A549 (cell line): ENCODE data around the gene ATP10B. TPM values are rescaled to one million over a fixed set of nuclear protein-coding genes. Genes with fewer than 3 reads are reported as not detected.

Experiments used
- ATAC-seq, 2 experiments: fragments of 200-7000 bp in 1 of 2; fragments of >200 bp in 1 of 2; cut with Nextera tagmentation in 1 of 2; cut with Tn5 transposase in 1 of 2; 3 replicates each; pipeline versions ENCODE4 v1.8.0 to v1.9.1; 2018 to 2020; ENCODE audit warnings: mild to moderate bottlenecking in 1 of 2, moderate library complexity in 1 of 2
- CTCF ChIA-PET: fragments of 300-600 bp; sonication (Branson Sonifier 250); formaldehyde crosslinking; extraction: SDS; loops from one replicate; lab custom pipeline; 2021; ENCODE audit warnings: antibody characterized with exemption, inconsistent platforms; lab: Yijun Ruan, JAX
- POLR2A ChIA-PET: fragments of 350-600 bp; formaldehyde crosslinking; extraction: SDS; loops from one replicate; lab custom pipeline; 2021; ENCODE audit warnings: antibody characterized with exemption, inconsistent platforms; lab: Yijun Ruan, JAX
- DNase-seq, 2 experiments: peaks; one replicate each; pipeline versions ENCODE4 v3.0.0 to v3.0.0-alpha.2; 2011 to 2016; ENCODE audit warnings: low read depth in 1 of 2, low spot score in 1 of 2
- FAIRE-seq: peaks from 2 replicates; lab custom pipeline; 2011; peaks lifted over from hg19 to GRCh38; lab: Jason Lieb, UNC
- H3K27ac ChIP-seq, 2 experiments: fragments of >200 bp; sonication (Bioruptor Twin); formaldehyde crosslinking; 3 replicates each; pipeline ENCODE4 v1.5.1; 2016 to 2017
- H3K4me1 ChIP-seq: fragments of >200 bp; sonication (Bioruptor Twin); formaldehyde crosslinking; 3 replicates; pipeline ENCODE4 v1.6.1; 2016
- H3K4me2 ChIP-seq: fragments of >200 bp; sonication (Bioruptor Twin); formaldehyde crosslinking; 3 replicates; pipeline ENCODE4 v1.6.1; 2016
- H3K4me3 ChIP-seq: fragments of >200 bp; sonication (Bioruptor Twin); formaldehyde crosslinking; 3 replicates; pipeline ENCODE4 v1.5.1; 2016
- H3K9me3 ChIP-seq: fragments of >200 bp; sonication (Bioruptor Twin); formaldehyde crosslinking; 3 replicates; pipeline ENCODE4 v1.6.1; 2016
- ATOH8 ChIP-seq: fragments of 250-450 bp; sonication (Bioruptor Pico); IDR thresholded peaks from 2 replicates; pipeline ENCODE4 v1.5.0; 2020; ENCODE audit warnings: low read depth, mild to moderate bottlenecking, moderate library complexity
- BCL3 ChIP-seq: fragments of >200 bp; sonication (Bioruptor Twin); formaldehyde crosslinking; IDR thresholded peaks from 3 replicates; pipeline ENCODE4 v1.6.1; 2016
- BHLHE40 ChIP-seq: IDR thresholded peaks from 2 replicates; pipeline ENCODE4 v1.6.1; 2012; ENCODE audit warnings: low read depth, low read length, inconsistent platforms
- CBX8 ChIP-seq: fragments of 200-600 bp; sonication (generic); IDR thresholded peaks from 2 replicates; pipeline ENCODE4 v1.6.1; 2016
- CTCF ChIP-seq: fragments of >200 bp; sonication (Bioruptor Twin); formaldehyde crosslinking; IDR thresholded peaks from 3 replicates; pipeline ENCODE4 v1.5.1; 2016
- ELK1 ChIP-seq: fragments of 150-350 bp; IDR thresholded peaks from 2 replicates; pipeline ENCODE4 v1.6.1; 2014; ENCODE audit warnings: low read depth, mild to moderate bottlenecking, low read length
- ESRRA ChIP-seq: fragments of 150-350 bp; IDR thresholded peaks from 2 replicates; pipeline ENCODE4 v1.6.1; 2014; ENCODE audit warnings: mild to moderate bottlenecking, low read length, borderline replicate concordance
- FOSB ChIP-seq: fragments of 250-450 bp; sonication (Bioruptor Pico); IDR thresholded peaks from 2 replicates; pipeline ENCODE4 v1.5.0; 2020; ENCODE audit warnings: mild to moderate bottlenecking, moderate library complexity
- HEYL ChIP-seq: fragments of 250-450 bp; sonication (Bioruptor Pico); IDR thresholded peaks from 2 replicates; pipeline ENCODE4 v1.8.0; 2021; ENCODE audit warnings: mild to moderate bottlenecking, moderate library complexity
- HMGXB4 ChIP-seq: fragments of 250-450 bp; sonication (Bioruptor Pico); IDR thresholded peaks from 2 replicates; pipeline ENCODE4 v1.5.0; 2021; ENCODE audit warnings: mild to moderate bottlenecking, moderate library complexity, borderline replicate concordance
- HOXA7 ChIP-seq: fragments of 250-450 bp; sonication (Bioruptor Pico); IDR thresholded peaks from 2 replicates; pipeline ENCODE4 v1.5.0; 2020; ENCODE audit warnings: mild to moderate bottlenecking, moderate library complexity
- HOXB13 ChIP-seq: fragments of 250-450 bp; sonication (Bioruptor Pico); IDR thresholded peaks from 2 replicates; pipeline ENCODE4 v1.5.0; 2020; ENCODE audit warnings: low read depth, mild to moderate bottlenecking, moderate library complexity
- HOXB5 ChIP-seq: fragments of 250-450 bp; sonication (Bioruptor Pico); IDR thresholded peaks from 2 replicates; pipeline ENCODE4 v1.5.0; 2020; ENCODE audit warnings: mild to moderate bottlenecking, moderate library complexity
- JUN ChIP-seq, 2 experiments: fragments of >200 bp; sonication (Bioruptor Twin); formaldehyde crosslinking; IDR thresholded peaks; 2 replicates in 1 of 2; 3 replicates in 1 of 2; pipeline ENCODE4 v1.6.1; 2016 to 2017
- KDM1A ChIP-seq: fragments of 200-600 bp; sonication (generic); IDR thresholded peaks from 2 replicates; pipeline ENCODE4 v1.6.1; 2016; ENCODE audit warnings: low read depth, mild to moderate bottlenecking
- MAX ChIP-seq: IDR thresholded peaks from 2 replicates; pipeline ENCODE4 v1.6.1; 2012
- MAZ ChIP-seq: fragments of 150-350 bp; IDR thresholded peaks from 2 replicates; pipeline ENCODE4 v1.6.1; 2014; ENCODE audit warnings: antibody characterized with exemption, low read depth, low read length, borderline replicate concordance
- NPAS2 ChIP-seq: fragments of 250-450 bp; sonication (Bioruptor Pico); IDR thresholded peaks from 2 replicates; pipeline ENCODE4 v1.8.0; 2022; ENCODE audit warnings: mild to moderate bottlenecking, moderate library complexity, borderline replicate concordance
- PBX3 ChIP-seq: IDR thresholded peaks from 2 replicates; pipeline ENCODE4 v1.6.1; 2012
- POLR2A ChIP-seq: IDR thresholded peaks from 2 replicates; pipeline ENCODE4 v1.6.1; 2012; ENCODE audit warnings: mild to moderate bottlenecking, low read length
- RAD21 ChIP-seq, 2 experiments: fragments of >200 bp in 1 of 2; sonication (Bioruptor Twin) in 1 of 2; formaldehyde crosslinking in 1 of 2; IDR thresholded peaks in 1 of 2; conservative IDR thresholded peaks in 1 of 2; 2 replicates in 1 of 2; 3 replicates in 1 of 2; pipeline ENCODE4 v1.6.1; 2012 to 2018; ENCODE audit warnings: inconsistent platforms in 1 of 2
- RFX5 ChIP-seq: fragments of 450-650 bp; IDR thresholded peaks from 2 replicates; pipeline ENCODE4 v1.7.1; 2014; ENCODE audit warnings: antibody characterized with exemption, mild to moderate bottlenecking, moderate library complexity
- SMC3 ChIP-seq: fragments of >200 bp; sonication (Bioruptor Twin); formaldehyde crosslinking; IDR thresholded peaks from 3 replicates; pipeline ENCODE4 v1.6.1; 2018; ENCODE audit warnings: inconsistent platforms
- ZFP36 ChIP-seq: fragments of 450-650 bp; IDR thresholded peaks from 2 replicates; pipeline ENCODE4 v1.6.1; 2014; ENCODE audit warnings: borderline replicate concordance; ENCODE audit not compliant: partially characterized antibody
- WGBS: methylation state at CpG from one replicate; pipeline ENCODE4 v1.1.6; 2017; ENCODE audit errors: missing lambda C conversion rate; 5-methylcytosine and 5-hydroxymethylcytosine counted together
- polyA plus RNA-seq, 4 experiments: library from polyadenylated mRNA; depleted of rRNA in 3 of 4; stranded (reverse); fragments of >200 nt; fragmentation: RNase III in 1 of 4; extraction: RNeasy Plus Mini Kit Qiagen cat#74134 plus additional on column Dnase treatment in 1 of 4; gene quantifications; 2 replicates in 3 of 4; 3 replicates in 1 of 4; pipeline ENCODE4 v1.2.3, GENCODE V29; 2011 to 2017

The ATP10B gene
- polyA plus RNA-seq, 2 of the 4 experiments (the other 2 are of a cell fraction): not detected

GRCh38 chr5:160869989-160870521 is 18.0 kb upstream of the ATP10B start:
- FAIRE-seq (no peak), DNase-seq (no peak), ATAC-seq (no peak)
- TF ChIP-seq PBX3 (no peak), SMC3 (no peak), MAX (no peak), BHLHE40 (no peak), POLR2A (no peak), HOXB13 (CRISPR knock-in tag) (no peak), HMGXB4 (CRISPR knock-in tag) (no peak), ZFP36 (no peak), JUN (IDR thresholded peaks at IDR 0.05) (no peak), ESRRA (no peak), RFX5 (no peak), FOSB (no peak)
- no peaks in the 10 kb centered on the region for H3K4me1 ChIP-seq
- no peak overlapping the region for H3K27ac ChIP-seq
- WGBS: 3% methylated on average over 4 of the region's 4 CpGs
- H3K4me2 ChIP-seq: no peak overlapping the region
- no peak overlapping the region for H3K4me3 ChIP-seq
- POLR2A ChIA-PET: no interaction called here
- CTCF ChIA-PET: no interaction called here
- no peaks in the 10 kb centered on the region for H3K9me3 ChIP-seq

GRCh38 chr5:160867976-160868375 is 16.0 kb upstream of the ATP10B start:
- Histone ChIP-seq H3K4me2 (no peak overlapping the region), H3K27ac (no peak overlapping the region), H3K9me3 (no peaks in the 10 kb centered on the region), H3K4me3 (no peak overlapping the region), H3K4me1 (no peaks in the 10 kb centered on the region)
- FAIRE-seq (no peak), DNase-seq (no peak), ATAC-seq (no peak)
- CTCF ChIA-PET: interaction anchor here (0.7 kb wide), 1 partner anchor 294 kb away, joined by 3 read pairs; no protein-coding TSS in a partner anchor
- 36% methylated on average over 6 of the region's 6 CpGs for WGBS
- POLR2A ChIA-PET: no interaction called here
- TF ChIP-seq HOXB5 (CRISPR knock-in tag) (no peak), PBX3 (no peak), KDM1A (no peak), SMC3 (no peak), RAD21 (conservative IDR thresholded peaks at IDR 0.05 in 1 of 2, IDR thresholded peaks at IDR 0.05 in 1 of 2) (no peak), ATOH8 (CRISPR knock-in tag) (no peak), POLR2A (no peak), CBX8 (no peak), CTCF (no peak), HOXA7 (CRISPR knock-in tag) (no peak), MAZ (no peak), BCL3 (no peak), ELK1 (no peak), NPAS2 (CRISPR knock-in tag) (no peak), HEYL (CRISPR knock-in tag) (no peak)
